ENCODE measurements around the gene TSPAN12.
"Not testable (repeated sequence)": the region's sequence is repeated elsewhere in the genome, so short reads cannot be mapped to it uniquely, and the experiment has no call there.

TSPAN12 gene

GRCh38 chr7:120857588-120858573, at the start of gene TSPAN12:
Gene TSPAN12 (minus strand): TSS chr7:120858144. CDS start chr7:120856763, 1,381 bp downstream.
- DNase-seq: peak; percentile 38

GRCh38 chr7:120898715-120899499, 41.0 kb upstream of the TSPAN12 start:
- no peak for DNase-seq

- DNase-seq: not testable (repeated sequence)
Measured at GRCh38 chr7:120895253-120895652, 37.3 kb upstream of the TSPAN12 start.

GRCh38 chr7:120885602-120886001, 27.7 kb upstream of the TSPAN12 start:
- peak; percentile 34 for DNase-seq

- DNase-seq: no peak
Measured at GRCh38 chr7:120877701-120878100, 19.8 kb upstream of the TSPAN12 start.

- DNase-seq: no peak
Measured at GRCh38 chr7:120876922-120877321, 19.0 kb upstream of the TSPAN12 start.

GRCh38 chr7:120874722-120875121, 16.8 kb upstream of the TSPAN12 start:
- DNase-seq: no peak

GRCh38 chr7:120874016-120874415, 16.1 kb upstream of the TSPAN12 start:
- no peak for DNase-seq

GRCh38 chr7:120873401-120873800, 15.5 kb upstream of the TSPAN12 start:
- DNase-seq: no peak

GRCh38 chr7:120869700-120870099, 11.8 kb upstream of the TSPAN12 start:
- DNase-seq: no peak

GRCh38 chr7:120867932-120868331, 10.0 kb upstream of the TSPAN12 start:
- no peak for DNase-seq

- no peak for DNase-seq
Measured at GRCh38 chr7:120865191-120865981, 7.4 kb upstream of the TSPAN12 start.

GRCh38 chr7:120864141-120864900, 6.4 kb upstream of the TSPAN12 start:
- DNase-seq: no peak

- no peak for DNase-seq
Measured at GRCh38 chr7:120862987-120863590, 5.1 kb upstream of the TSPAN12 start.

- DNase-seq: no peak
Measured at GRCh38 chr7:120860156-120860555, 2.2 kb upstream of the TSPAN12 start.

GRCh38 chr7:120859459-120859858, 1.5 kb upstream of the TSPAN12 start:
- no peak for DNase-seq

- peak; percentile 3 for DNase-seq
Measured at GRCh38 chr7:120856621-120857352, 1.2 kb downstream of the TSPAN12 start.

GRCh38 chr7:120856198-120856597, 1.7 kb downstream of the TSPAN12 start:
- no peak for DNase-seq

- DNase-seq: no peak
Measured at GRCh38 chr7:120852700-120853099, 5.2 kb downstream of the TSPAN12 start.

- no peak for DNase-seq
Measured at GRCh38 chr7:120843109-120843508, 14.8 kb downstream of the TSPAN12 start.

GRCh38 chr7:120842121-120842621, 15.8 kb downstream of the TSPAN12 start:
- DNase-seq: no peak
